ENCODE data around the gene DCAF8L1. TPM values are rescaled to one million over a fixed set of nuclear protein-coding genes. Genes with fewer than 3 reads are reported as not detected.
"Not testable (repeated sequence)": the region's sequence is repeated elsewhere in the genome, so short reads cannot be mapped to it uniquely, and the experiment has no call there.

Gene DCAF8L1
- total and polyA plus RNA-seq, 10 of the 15 experiments (the other 5 are each of a cell fraction or from before 2014, with no cell fraction given): 0.11 TPM; not detected in 9

GRCh38 chrX:27976934-27977333 lies 4.3 kb downstream of the DCAF8L1 start:
- FAIRE-seq; DNase-seq (ENCODE audit: low read depth, low spot score); H3K9me3 ChIP-seq (replicated peaks; ENCODE audit: control insufficient read depth, insufficient read depth, low read length); H2AFZ ChIP-seq (ENCODE audit: control insufficient read depth, low read depth, low read length); CTCF ChIA-PET; H3K4me1 ChIP-seq (ENCODE audit: control insufficient read depth, insufficient read depth, low read length); H3K9ac ChIP-seq (ENCODE audit: control insufficient read depth, insufficient read depth, low read length); H3K4me3 ChIP-seq; H3K27ac ChIP-seq (ENCODE audit: control insufficient read depth, insufficient read depth); intact Hi-C loops (cut with micrococcal nuclease; ENCODE audit: unreplicated experiment); H3K4me2 ChIP-seq (ENCODE audit: control insufficient read depth, insufficient read depth); BruUV-seq (replicated peaks); H4K20me1 ChIP-seq (ENCODE audit: control insufficient read depth, insufficient read depth); H3K36me3 ChIP-seq (ENCODE audit: control insufficient read depth in 2 of 2, insufficient read depth in 2 of 2, low read length in 1 of 2); POLR2A ChIA-PET; H3K79me2 ChIP-seq (ENCODE audit: control insufficient read depth, insufficient read depth, low read length); in situ Hi-C loops (cut with MboI); RAD21 ChIA-PET (ENCODE audit: unreplicated experiment); H3K27me3 ChIP-seq (replicated peaks in 1 of 2; ENCODE audit: control insufficient read depth in 2 of 2, insufficient read depth in 2 of 2, low read length in 1 of 2): not testable (repeated sequence)
- SMC1A ChIA-PET (ENCODE audit: uncharacterized antibody, unreplicated experiment): interaction anchor here (0.8 to 1.3 kb wide), 2 partner anchors 22 to 108 kb away, joined by 4 to 5 read pairs; no protein-coding TSS in a partner anchor
- 49% methylated on average over 4 of the region's 4 CpGs for WGBS (ENCODE audit: insufficient coverage, insufficient replicate concordance, low lambda C conversion rate, missing lambda C conversion rate)
- peak; percentile 87 for ATAC-seq

GRCh38 chrX:27976284-27976683 lies 5.0 kb downstream of the DCAF8L1 start:
- CTCF ChIA-PET: no interaction called here
- Histone ChIP-seq H3K4me2 (ENCODE audit: control insufficient read depth, insufficient read depth) (no peak overlapping the region), H3K27ac (ENCODE audit: control insufficient read depth, insufficient read depth) (no peak overlapping the region), H3K79me2 (ENCODE audit: control insufficient read depth, insufficient read depth, low read length) (no peaks in the 10 kb centered on the region), H3K4me1 (ENCODE audit: control insufficient read depth, insufficient read depth, low read length) (no peaks in the 10 kb centered on the region), H4K20me1 (ENCODE audit: control insufficient read depth, insufficient read depth) (no peaks in the 10 kb centered on the region), H3K27me3 (replicated peaks in 1 of 2; ENCODE audit: control insufficient read depth in 2 of 2, insufficient read depth in 2 of 2, low read length in 1 of 2) (no peaks in the 10 kb centered on the region), H3K9me3 (replicated peaks; ENCODE audit: control insufficient read depth, insufficient read depth, low read length) (no peaks in the 10 kb centered on the region), H3K9ac (ENCODE audit: control insufficient read depth, insufficient read depth, low read length) (no peak overlapping the region), H3K36me3 (ENCODE audit: control insufficient read depth in 2 of 2, insufficient read depth in 2 of 2, low read length in 1 of 2) (no peaks in the 10 kb centered on the region), H2AFZ (ENCODE audit: control insufficient read depth, low read depth, low read length) (no peak overlapping the region), H3K4me3 (no peak overlapping the region)
- no peak for DNase-seq (ENCODE audit: low read depth, low spot score)
- FAIRE-seq: no peak
- RAD21 ChIA-PET (ENCODE audit: unreplicated experiment): no interaction called here
- BruUV-seq (replicated peaks): no TSS peak
- WGBS (ENCODE audit: insufficient coverage, insufficient replicate concordance, low lambda C conversion rate, missing lambda C conversion rate): 16% methylated on average over 4 of the region's 4 CpGs
- no peak for TF ChIP-seq CHD4 (IDR thresholded peaks at IDR 0.05)
- no peak for TF ChIP-seq RCOR1 (conservative IDR thresholded peaks at IDR 0.05; ENCODE audit: low read depth, low read length)
- no peak for TF ChIP-seq SKIL (IDR thresholded peaks at IDR 0.05; ENCODE audit: low read depth, poor library complexity, severe bottlenecking)
- TF ChIP-seq MAX (IDR thresholded peaks at IDR 0.05; ENCODE audit: low read depth, low read length): no peak
- no peak for TF ChIP-seq CHD1 (IDR thresholded peaks at IDR 0.05; ENCODE audit: low read depth, low read length)
- SMC1A ChIA-PET (ENCODE audit: uncharacterized antibody, unreplicated experiment): interaction anchor here (0.8 to 0.9 kb wide), 2 partner anchors 19 to 21 kb away, joined by 3 to 5 read pairs; no protein-coding TSS in a partner anchor
- in situ Hi-C loops (cut with MboI) (no loop called here), intact Hi-C loops (cut with micrococcal nuclease; ENCODE audit: unreplicated experiment) (no loop called here)
- POLR2A ChIA-PET: no interaction called here
- ATAC-seq: peak; percentile 54

Data from GM12878 (cell line).